ENCODE results near the gene KCNH8.

The KCNH8 gene

GRCh38 chr3:19485267-19485666 lies 337.0 kb downstream of the KCNH8 start:
- no peak for DNase-seq (ENCODE audit: low read depth, low spot score)

DNA sequence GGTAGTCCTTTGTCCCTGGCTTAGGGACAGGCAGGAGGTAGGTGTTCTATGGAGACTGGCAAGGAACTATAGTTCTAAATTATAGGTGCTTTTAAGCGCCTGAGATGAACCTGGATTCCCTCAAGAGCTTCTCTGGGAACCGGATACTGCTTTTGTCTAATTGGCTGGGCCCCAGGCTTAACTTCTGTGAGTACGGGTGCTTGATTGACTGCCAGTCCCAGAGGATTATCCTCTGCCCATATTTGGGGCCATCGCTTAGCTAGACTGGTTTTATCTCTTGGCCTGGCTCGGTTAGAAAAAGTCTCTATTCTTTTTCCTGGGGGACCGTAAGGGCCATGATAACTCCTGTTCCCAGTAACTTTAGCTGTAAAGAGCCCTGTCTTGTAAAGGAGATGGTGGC lies 339.1 kb downstream of the KCNH8 start:
- no peak for DNase-seq (ENCODE audit: low read depth, low spot score)

GRCh38 chr3:19488939-19489338 lies 340.6 kb downstream of the KCNH8 start:
- DNase-seq (ENCODE audit: low read depth, low spot score) = no peak

GRCh38 chr3:19489936-19490335 lies 341.6 kb downstream of the KCNH8 start:
- DNase-seq (ENCODE audit: low read depth, low spot score) = no peak

- no peak for DNase-seq (ENCODE audit: low read depth, low spot score)
Observed at GRCh38 chr3:19506171-19506570, 357.9 kb downstream of the KCNH8 start.

- no peak for DNase-seq (ENCODE audit: low read depth, low spot score)
Observed at GRCh38 chr3:19522305-19522704, 374.0 kb downstream of the KCNH8 start.

DNA sequence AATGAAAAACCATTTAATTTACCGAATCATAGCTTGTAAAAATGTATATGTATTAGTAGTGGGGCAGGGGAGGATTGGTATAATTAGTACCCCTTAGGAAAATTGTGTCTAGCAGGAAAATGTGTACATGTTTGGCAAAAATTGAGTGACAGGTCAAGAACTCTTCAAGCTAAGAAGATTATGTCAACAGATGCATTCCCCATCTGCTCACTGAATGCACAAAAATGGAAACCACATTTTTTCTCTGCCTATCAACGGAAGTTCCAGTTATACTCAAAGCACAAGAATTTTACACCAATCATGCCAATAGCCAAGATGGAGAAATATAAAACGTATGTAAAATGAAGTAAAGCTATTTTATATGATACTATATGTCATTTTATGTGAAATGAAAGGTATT lies 377.8 kb downstream of the KCNH8 start:
- DNase-seq (ENCODE audit: low read depth, low spot score) = no peak

- no peak for DNase-seq (ENCODE audit: low read depth, low spot score)
Observed at GRCh38 chr3:19527746-19528145, 379.4 kb downstream of the KCNH8 start.

- no peak for DNase-seq (ENCODE audit: low read depth, low spot score)
Observed at GRCh38 chr3:19531426-19531825, 383.1 kb downstream of the KCNH8 start.

GRCh38 chr3:19539518-19540392 lies 391.4 kb downstream of the KCNH8 start:
- no peak for DNase-seq (ENCODE audit: low read depth, low spot score)

DNA sequence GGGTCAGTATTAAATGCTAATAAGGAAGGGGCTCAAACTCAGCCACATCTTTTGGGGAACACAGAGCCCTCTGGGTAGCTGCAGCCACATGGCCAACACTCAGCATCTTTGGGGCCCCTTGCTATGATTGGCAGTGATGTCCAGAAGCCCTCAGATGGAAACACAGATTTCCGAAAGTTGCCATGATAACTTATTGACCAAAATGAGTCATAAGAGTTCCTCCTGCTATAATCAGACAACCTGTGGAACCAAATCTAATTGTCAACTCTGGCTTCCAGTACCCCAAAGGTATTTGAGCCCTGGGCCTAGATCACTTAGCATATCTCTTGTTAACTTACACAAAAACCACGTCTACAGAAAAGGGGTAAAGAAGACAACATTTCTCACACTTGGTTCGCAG lies 392.2 kb downstream of the KCNH8 start:
- no peak for DNase-seq (ENCODE audit: low read depth, low spot score)

DNA sequence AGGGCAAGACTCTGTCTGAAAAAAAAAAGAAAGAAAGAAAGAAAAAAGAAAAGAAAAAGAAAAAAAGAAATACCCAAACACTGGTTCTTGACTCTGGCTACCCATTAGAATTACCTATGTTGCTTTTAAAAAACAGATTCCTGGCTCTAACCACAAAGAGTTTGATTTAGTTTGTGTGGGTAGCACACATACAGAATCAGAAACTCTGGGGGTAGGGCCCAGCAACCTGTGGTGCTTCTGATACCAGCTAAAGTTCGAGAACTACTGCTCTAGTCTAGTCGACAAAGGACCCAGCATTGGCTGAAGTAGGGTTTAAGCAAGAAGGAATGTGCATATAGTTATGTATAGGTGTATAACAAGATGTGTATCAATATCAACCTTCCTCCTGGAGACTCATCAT lies 393.0 kb downstream of the KCNH8 start:
- DNase-seq (ENCODE audit: low read depth, low spot score) = no peak

- DNase-seq (ENCODE audit: low read depth, low spot score) = peak; percentile 33
Observed at GRCh38 chr3:19543212-19543841, 395.0 kb downstream of the KCNH8 start.

- DNase-seq (ENCODE audit: low read depth, low spot score) = no peak
Observed at GRCh38 chr3:19547665-19548464, 399.6 kb downstream of the KCNH8 start.

DNA sequence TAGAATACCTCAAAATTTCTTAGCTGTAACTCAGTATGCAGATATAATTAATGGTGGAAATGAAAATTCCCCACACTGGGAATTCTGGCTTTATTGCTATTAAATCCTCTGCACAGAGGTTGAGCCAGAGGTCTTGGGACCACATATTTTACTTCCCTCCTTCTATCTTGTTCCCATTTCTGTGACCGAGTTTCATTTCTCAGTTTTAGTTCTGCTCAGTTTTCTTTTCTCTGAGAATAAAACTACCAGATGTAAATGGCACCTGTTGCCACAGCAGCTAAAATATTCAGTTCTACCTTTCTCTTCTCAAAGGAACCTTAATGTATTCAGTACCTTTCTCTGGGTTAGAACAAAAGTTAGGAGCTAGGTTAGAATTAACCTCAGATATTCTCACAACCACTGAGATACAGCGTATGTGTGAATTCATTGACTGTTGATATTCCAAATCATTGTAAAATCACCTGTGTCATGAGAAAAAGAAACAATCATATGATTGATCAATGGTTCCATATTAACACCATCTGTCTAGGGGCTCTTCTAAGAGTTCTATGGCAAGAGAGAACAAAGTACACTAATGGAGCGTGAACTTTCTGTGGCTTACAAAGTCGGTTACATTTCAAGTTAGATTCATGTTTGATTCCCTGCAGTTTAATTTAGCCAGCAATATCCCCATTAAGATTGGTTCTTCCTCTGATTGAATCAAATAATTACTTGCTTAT lies 411.6 kb downstream of the KCNH8 start:
- no peak for DNase-seq (ENCODE audit: low read depth, low spot score)

GRCh38 chr3:19573644-19574043 lies 425.3 kb downstream of the KCNH8 start:
- DNase-seq (ENCODE audit: low read depth, low spot score) = no peak

- DNase-seq (ENCODE audit: low read depth, low spot score) = no peak
Observed at GRCh38 chr3:19574268-19574667, 426.0 kb downstream of the KCNH8 start.

DNA sequence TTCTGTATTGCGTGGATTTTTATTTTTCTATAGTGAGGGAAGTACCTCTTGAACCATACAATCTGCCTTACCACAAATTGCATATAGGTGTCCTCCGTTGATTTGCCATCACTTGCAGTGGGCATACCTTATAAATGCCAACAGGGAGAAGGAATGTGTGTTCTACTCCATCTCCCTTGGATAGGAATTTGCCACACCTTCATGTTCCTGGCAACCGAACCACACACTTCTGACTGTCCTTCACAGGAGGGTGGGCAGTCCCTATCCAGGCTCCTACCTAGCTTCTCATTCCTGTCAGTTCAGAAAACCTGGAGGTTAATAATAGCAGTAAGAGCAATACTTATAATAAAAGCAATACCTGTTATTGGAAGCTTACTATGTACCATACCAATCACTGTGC lies 428.0 kb downstream of the KCNH8 start:
- no peak for DNase-seq (ENCODE audit: low read depth, low spot score)
